Kasumi-1 (cell line): ENCODE results near the gene SESTD1.
"Not testable (repeated sequence)": the region's sequence is repeated elsewhere in the genome, so short reads cannot be mapped to it uniquely, and the experiment has no call there.

Experiments
- DNase-seq, 2 experiments: peaks; one replicate each; lab custom pipeline; 2025; lab: John Stamatoyannopoulos, UW

SESTD1 gene

DNA sequence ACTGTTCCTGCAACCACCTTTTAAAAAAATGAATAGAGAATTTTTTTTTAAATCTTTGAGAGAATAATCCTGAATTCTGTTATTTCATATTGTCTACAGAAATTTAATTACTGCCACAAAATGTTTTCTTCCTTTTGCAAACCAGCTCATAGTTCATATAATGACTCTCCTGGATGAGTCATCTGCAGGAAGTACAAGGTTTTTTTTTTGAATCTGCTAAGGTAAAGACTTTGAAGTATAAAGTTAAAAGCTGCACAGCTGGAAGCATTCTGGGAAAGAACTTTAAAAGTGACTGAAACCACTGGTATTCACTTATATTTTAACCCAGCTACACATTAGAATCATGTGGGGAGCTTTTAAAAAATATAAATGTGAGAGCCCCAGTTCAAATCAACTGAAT is 25.4 kb downstream of the SESTD1 start:
- DNase-seq = no peak

DNA sequence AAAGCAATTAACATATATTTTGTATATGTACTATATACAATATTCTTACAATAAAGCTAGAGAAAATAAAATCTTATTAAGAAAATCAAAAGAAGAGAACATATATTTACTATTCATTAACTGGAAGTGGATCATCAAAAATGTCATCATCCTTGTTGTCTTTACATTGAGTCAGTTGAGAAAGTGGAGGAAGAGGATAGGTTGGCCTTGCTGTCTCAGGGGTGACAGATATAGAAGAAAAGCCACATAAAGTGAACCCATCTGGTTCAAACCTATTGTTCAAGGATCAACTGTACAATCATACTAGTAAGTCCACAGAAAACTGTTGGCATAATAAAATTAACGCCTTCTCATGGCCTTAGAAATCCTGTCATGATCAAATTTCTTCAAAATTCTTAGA is 26.6 kb downstream of the SESTD1 start:
- DNase-seq = no peak

DNA sequence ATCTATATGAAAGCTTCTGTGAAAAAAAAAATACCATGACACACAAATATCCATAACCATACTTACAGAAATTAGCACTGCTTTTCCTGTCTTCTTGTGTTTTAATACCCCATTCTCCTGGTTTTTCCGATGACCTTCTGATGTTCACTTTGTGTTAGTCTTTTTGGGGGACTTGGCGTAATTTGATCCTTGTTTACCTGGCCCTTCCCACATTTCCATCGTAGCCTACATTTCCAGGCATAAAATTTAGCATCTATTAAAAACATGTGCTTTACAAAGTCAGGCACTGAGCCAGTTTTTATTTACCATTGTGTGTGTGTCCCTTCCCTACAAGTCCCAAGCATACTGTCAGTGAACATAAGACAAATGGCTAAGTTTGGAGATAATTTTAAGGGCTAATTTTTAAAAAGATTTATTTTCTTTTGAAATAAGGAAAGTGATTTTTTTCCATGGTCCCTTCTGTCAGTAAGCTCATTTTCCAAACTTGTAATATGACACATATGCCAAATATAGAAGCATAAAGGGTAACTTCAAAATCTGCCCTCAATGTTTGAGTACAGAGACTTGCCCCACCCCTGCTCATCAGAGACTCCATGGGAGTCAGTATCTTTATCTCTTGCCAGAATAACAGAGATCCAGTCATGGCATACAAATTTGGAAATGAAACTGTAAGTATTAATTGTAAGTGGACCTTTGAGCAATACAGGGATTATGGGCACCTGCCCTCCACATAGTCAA is 27.3 kb downstream of the SESTD1 start:
- DNase-seq = no peak

DNA sequence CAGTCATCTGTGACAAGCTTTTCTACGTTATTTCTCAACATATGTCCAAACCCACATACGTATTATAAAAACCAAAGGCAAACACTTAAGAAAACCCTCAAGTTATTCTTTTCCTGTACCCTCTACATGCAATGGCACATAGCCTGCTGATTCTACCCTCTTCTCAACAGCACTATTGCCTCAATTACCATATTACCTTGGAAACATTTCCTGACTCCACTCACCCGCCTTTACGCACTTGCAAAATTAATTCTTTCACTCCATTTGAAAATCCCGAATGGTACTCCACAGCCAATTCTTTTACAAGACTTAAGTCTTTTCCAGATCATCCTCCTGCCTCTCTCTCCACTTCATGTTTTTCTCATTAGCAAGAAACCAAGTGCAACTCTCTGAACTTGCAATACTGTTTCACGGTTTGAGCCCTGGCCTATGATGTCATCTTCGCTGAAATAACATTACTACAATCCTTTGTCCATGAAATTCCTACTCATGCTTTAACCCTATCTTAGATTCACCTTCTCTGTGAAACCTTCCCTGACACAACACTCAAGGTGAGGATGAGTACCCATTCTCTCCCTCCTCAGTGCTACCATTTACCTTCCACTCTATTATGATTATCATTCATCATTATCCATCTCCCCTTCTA is 29.0 kb downstream of the SESTD1 start:
- DNase-seq = no peak

DNA sequence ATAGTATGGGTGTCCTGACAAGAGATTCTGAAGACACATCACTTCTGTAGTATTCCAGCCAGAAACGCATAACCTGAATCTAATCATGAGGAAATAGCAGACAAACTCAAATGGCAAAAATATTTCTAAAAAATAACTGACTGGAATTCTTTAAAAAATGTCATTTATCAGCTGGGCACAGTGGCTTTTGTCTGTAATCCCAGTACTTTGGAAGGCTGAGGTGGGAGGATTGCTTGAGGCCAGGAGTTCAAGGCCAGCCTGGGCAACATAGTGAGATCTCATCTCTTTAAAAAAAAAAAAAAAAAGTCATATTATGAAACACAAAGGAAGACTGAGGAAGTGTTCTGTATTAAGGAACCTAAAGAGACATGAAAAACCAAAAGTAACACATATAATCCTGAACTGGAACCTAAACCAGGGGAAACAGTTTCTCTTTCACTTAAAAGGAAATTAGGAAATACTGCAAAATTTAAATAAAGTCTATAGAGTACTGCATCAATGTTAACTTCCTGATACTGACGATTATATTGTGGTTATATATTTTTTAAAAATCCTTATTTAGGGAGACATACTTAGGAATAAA is 29.9 kb downstream of the SESTD1 start:
- DNase-seq = peak; percentile 66 to 72

DNA sequence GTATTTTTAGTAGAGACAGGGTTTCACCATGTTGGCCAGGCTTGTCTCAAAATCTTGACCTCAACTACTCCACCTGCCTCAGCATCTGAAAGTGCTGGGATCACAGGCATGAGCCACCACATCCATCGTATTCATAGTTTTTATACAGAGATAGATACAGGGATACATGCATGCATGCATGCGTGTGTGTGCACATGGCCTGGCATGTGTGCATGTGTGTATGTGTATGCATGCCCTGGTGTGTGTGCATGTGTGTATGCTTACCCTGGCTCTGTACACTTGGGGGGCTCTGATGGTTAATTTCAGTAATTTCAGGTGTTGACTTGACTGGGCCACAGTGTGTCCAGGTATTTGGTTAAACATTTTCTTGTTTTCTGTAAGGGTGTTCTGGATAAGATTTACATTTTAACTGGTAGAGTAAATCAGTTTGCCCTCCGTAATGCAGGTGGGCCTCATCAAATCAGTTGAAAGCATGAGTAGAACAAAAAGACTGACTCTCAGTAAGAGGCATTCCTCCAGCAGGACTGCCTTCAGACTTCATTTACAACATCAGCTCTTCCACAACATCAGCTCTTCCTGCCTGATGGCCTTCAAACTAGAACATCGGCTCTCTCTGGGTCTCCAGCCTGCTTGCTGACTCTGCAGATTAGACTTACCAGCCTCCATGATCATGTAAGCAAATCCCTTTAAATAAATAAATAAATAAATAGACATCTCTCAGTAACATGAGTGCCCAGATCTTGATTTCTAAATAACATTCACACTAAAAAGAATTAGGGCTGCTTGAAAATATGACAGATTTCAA is 30.8 kb downstream of the SESTD1 start:
- DNase-seq = no peak

DNA sequence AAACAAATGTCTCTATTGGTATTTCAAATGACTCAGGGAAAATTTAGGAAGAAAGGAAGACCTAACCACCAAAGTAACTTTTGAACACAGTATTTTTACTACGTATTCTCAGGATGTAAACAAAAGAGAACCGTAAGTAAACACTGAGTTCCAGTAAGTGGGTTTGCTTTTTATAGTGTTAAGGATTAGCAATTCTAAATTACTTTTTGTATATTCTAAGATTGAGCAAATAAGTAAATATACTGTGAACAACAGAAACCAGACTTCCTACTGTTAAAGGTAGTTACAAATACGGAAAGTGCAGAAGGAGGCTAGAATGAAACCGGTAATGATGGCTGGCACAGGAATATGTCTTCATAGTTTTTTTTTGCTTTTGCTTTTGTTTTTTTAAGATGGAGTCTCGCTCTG is 31.5 kb downstream of the SESTD1 start:
- DNase-seq = no peak

DNA sequence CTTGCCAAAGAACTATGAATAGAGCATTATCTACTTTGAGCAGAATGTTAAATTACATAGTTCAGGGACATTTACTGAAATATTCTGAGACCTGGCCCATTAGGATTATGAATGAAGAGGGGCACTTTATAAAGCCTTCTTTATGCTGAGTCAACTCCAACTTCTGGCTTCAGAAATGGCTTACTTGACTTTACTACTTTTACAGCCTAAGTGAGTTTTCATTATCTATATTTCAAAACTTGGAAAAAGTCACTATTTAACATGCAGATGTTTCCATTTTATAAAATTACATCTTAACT is 37.7 kb downstream of the SESTD1 start:
- DNase-seq = no peak

DNA sequence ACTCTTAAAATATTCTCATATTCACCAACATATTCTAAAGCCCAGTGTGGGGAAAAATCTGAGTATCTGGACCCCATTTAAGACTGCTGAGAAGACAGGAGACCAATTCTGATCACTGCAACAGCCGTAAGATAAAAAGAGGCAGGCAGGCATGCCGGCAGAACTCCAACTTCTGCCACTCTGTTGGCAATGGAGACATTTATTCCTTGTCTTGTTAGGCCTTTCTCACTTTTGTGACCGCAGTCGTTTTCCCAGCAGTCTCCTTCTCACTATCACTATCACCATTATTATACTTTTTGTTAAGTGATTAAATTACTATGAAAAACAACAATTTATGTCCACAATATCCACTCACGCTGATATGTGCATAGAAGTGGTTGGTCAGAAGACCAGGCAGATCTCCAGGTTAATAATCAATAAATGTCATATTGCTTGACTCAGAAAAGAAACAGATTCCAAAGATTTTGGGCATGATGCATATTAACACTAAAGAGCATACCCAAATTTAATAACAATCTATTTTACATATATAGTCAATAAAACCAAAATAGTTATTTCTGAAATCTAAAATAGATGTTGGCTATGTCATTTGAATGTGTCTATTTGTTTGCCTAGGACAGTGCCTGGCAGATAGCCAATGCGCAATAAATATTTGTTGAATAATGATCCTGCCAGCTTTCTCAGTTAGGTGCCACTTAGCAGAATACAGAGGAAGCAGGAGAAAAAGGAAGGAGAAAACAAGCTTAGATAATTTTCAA is 38.2 kb downstream of the SESTD1 start:
- DNase-seq = no peak

DNA sequence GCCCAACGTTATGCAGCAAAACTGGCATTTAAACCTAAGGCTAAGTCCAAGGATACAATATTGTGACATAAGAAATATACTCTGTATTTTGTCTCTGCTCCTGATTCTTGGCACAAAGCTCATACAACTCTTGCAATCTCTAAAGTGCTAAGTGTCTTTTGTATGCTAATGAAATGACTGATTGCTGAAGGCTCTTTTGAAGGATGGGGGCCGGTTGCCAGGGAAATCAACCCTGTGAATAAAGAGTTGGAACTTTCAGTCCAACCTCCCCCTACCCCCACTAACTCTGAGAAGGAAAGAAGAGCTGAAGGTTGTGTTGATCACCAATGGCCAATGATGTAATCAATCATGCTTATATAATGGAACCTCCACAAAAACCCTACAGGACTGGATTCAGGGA is 40.3 kb downstream of the SESTD1 start:
- DNase-seq = no peak

DNA sequence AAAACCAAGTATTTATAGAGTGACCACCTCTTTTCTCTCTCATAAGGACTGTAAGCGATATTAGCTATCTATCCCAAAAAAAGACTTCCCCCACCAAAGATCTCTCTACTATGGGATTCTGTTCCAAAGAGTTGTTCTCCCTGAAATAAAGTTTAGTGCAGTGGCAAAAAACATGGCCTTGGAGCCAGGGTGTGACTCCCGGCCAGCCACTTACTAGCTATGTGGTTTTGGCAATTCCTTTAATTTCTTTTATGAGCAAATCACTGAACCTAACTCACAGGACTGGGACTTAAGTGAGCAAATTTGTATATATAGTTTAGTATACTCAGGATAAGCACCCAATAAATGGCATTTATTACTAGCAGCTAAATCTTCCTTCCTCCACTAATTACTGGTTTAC is 42.6 kb downstream of the SESTD1 start:
- no peak for DNase-seq

DNA sequence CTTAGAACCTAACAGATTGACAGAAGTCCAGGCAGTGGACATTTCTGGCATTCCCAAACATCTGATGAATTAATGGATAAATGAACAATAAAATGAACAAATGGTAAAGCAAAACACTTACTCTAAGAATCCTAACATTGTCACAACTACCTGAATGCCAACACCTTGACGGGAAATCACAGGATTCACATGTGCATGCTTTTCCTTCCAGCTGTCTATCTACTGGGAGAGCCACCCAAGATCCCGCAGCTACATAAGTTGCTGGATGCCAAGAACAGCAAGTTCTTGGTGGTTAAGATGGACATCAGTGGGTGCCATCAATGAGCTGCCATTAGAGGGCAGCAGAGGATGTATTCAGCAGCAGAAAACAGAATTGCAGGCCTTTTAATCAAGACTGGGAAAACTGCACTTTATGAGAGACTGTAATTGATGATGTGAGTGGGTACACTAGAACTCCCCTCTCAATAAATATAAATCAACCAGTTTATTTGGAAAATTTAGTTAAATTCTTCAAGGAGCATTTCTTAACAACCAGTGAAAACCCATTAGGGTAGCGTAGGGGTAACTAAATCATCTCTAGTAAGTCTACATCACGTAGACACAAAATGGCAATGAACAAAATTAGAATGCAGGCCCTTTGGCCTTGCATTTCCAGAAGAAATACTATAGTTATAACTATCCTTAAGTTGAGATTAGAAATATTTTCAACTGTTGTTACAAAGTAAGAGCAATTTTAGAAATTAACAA is 45.6 kb downstream of the SESTD1 start:
- DNase-seq = peak; percentile 75 to 88

DNA sequence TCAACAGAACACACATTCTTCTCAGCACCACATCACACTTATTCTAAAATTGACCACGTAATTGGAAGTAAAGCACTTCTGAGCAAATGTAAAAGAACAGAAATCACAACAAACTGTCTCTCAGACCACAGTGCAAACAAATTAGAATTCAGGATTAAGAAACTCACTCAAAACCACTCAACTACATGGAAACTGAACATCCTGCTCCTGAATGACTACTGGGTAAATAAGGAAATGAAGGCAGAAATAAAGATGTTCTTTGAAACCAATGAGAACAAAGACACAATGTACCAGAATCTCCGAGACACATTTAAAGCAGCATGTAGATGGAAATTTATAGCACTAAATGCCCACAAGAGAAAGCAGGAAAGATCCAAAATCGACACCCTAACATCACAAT is 50.0 kb downstream of the SESTD1 start:
- DNase-seq = not testable (repeated sequence)

DNA sequence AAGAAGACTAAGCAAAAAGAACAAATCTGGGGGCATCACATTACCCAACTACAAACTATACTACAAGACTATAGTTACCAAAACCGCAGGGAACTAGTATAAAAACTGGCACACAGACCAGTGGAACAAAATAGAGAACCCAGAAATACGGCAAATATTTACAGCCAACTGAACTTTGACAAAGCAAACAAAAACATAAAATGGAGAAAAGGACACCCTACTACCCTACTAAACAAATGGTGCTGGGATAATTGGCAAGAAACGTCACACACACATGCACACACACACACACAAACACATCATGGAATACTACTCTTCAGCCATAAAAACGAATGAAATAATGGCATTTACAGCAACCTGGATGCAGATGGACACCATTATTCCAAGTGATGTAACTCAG is 53.3 kb downstream of the SESTD1 start:
- no peak for DNase-seq

DNA sequence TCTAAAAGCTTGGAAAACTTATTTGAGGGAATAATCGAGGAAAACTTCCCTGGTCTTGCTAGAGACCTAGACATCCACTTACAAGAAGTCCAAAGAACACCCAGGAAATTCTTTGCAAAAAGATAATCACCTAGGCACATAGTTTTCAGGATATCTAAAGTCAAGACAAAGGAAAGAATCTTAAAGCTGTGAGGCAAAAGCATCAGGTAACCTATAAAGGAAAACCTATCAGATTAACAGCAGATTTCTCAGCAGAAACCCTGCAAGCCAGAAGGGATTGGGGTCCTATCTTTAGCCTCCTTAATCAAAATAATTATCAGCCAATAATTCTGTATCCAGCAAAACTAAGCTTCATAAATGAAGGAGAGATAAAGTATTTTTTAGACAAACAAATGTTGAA is 56.4 kb downstream of the SESTD1 start:
- DNase-seq = not testable (repeated sequence)

DNA sequence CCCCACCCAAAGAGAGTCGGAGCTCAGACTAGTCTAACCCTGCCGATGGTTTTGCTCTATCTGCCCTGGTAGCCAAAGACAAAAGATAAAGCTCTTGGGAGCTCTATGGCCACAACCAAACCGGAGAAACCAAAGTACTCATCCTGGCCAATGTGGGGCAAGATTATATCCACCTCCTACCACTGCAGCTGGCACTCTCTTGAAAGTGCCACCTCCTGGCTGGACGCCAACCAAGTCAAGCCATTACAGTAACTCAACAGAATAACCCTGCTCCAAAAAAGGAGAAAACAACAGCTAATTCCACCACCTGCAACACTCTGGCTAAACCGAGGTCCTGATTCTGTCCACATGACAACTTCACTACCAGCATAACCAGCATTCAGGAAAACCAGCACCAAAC is 57.6 kb downstream of the SESTD1 start:
- DNase-seq = no peak

DNA sequence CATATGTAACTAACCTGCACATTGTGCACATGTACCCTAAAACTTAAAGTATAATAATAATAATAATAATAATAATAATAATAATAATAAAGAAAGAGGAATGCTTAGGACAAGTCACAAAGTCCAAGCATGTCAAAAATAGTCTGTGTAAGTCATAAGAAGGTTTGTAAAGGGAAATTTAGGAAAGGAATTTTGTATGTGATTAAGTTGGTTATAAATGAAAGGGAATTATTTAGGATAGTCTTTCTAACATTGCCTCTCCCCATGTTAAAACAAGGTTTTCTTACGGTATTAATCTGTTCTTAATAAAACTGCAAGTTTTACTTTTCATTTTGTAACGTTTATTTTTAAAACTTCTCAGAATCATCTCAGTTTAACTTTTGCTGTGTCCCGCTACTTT is 62.8 kb downstream of the SESTD1 start:
- peak in 1 of 2 experiments; percentile 18 for DNase-seq

DNA sequence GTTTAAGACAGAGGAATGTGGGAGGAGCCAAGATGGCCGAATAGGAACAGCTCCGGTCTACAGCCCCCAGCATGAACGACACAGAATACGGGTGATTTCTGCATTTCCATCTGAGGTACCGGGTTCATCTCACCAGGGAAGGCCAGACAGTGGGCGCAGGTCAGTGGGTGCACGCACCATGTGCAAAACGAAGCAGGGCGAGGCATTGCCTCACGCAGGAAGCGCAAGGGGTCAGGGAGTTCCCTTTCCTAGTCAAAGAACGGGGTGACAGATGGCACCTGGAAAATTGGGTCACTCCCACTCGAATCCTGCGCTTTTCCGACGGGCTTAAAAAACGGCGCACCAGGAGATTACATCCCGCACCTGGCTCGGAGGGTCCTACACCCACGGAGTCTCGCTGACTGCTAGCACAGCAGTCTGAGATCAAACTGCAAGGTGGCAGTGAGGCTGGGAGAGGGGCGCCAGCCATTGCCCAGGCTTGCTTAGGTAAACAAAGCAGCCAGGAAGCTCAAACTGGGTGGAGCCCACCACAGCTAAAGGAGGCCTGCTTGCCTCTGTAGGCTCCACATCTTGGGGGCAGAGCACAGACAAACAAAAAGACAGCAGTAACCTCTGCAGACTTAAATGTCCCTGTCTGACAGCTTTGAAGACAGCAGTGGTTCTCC is 68.6 kb downstream of the SESTD1 start:
- DNase-seq = not testable (repeated sequence)

DNA sequence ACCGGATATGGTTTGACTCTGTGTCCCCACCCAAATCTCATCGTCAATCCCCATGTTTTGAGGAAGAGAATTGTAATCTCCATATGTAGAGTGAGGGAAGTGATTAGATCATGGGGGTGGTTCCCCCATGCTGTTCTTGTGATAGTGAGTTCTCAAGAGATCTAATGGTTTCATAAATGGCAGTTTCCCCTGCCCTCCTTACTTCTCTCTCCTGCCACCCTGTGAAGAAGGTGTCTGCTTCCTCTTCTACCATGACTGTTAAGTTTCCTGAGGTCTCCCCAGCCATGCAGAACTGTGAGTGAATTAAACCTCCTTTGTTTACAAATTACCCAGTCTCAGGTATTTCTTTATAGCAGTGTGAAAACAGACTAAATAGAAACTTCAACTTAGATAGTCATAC is 69.5 kb downstream of the SESTD1 start:
- no peak for DNase-seq

DNA sequence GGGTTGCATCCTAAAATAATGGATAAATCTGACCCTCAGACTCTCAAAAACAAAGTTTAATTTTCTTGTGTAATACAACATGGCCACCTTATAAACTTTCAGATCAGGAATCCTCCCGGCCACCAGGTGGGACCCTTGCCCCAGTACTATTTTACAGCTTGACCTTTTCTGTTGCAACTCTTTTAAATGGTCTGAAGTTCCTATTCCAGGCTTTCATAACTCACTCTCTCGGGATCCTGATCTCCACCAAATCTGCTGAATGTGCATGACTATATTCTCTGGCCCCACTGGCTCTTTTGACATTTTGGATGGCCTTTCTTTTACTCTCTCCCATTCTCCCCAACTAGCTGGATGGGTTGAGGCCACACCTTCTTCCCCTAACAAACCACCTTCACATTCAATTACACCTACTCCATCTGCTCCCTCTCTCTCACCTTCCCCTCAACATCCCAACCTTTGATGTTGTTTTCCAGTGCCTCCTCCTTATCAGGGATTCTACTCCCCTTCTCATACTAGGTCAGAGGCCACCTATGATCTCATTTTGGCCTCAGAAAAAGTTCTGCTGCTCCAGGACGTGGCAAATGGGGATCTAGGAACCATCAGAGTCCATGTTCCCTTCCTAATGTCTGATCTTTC is 70.8 kb downstream of the SESTD1 start:
- DNase-seq = no peak
